Measurements from ENCODE around the gene GPR162. TPM values are rescaled to one million over a fixed set of nuclear protein-coding genes. Genes with fewer than 3 reads are reported as not detected.
A peak's percentile ranks its signal among the peaks of the same experiment; 100 is the strongest.

Gene GPR162
- 1.0 and 1.2 TPM in 2 replicates for total RNA-seq

- no peak for TF ChIP-seq CTCF (conservative IDR thresholded peaks at IDR 0.05; ENCODE audit: low read depth, low read length)
- peak within 1 kb of the TSS; percentile 44 for H3K4me3 ChIP-seq (ENCODE audit: low read depth, low read length)
- DNase-seq (ENCODE audit: low read depth): no peak
Observed at GRCh38 chr12:6821591-6822425, at the start of gene GPR162. TSS of gene GPR162 (plus strand) at chr12:6821821. CDS start at chr12:6823899, 2,078 bp downstream.

- no peak within 1 kb of the TSS for H3K4me3 ChIP-seq (ENCODE audit: low read depth, low read length)
- no peak for TF ChIP-seq CTCF (conservative IDR thresholded peaks at IDR 0.05; ENCODE audit: low read depth, low read length)
- DNase-seq (ENCODE audit: low read depth): no peak
Observed at GRCh38 chr12:6772331-6772695, 49.3 kb upstream of the GPR162 start, which contains the start of gene LAG3. TSS of gene LAG3 (plus strand) at chr12:6772520. CDS start at chr12:6772853, 333 bp downstream.

GRCh38 chr12:6772726-6773589, 48.7 kb upstream of the GPR162 start:
- no peak overlapping the region for H3K4me3 ChIP-seq (ENCODE audit: low read depth, low read length)
- no peak for DNase-seq (ENCODE audit: low read depth)
- TF ChIP-seq CTCF (conservative IDR thresholded peaks at IDR 0.05; ENCODE audit: low read depth, low read length): no peak

GRCh38 chr12:6773590-6774351, 47.9 kb upstream of the GPR162 start:
- TF ChIP-seq CTCF (conservative IDR thresholded peaks at IDR 0.05; ENCODE audit: low read depth, low read length): no peak
- no peak overlapping the region for H3K4me3 ChIP-seq (ENCODE audit: low read depth, low read length)

GRCh38 chr12:6774499-6775062, 47.0 kb upstream of the GPR162 start:
- no peak overlapping the region for H3K4me3 ChIP-seq (ENCODE audit: low read depth, low read length)
- no peak for DNase-seq (ENCODE audit: low read depth)
- TF ChIP-seq CTCF (conservative IDR thresholded peaks at IDR 0.05; ENCODE audit: low read depth, low read length): no peak

More at GRCh38 chr12:6773590-6774351, 47.9 kb upstream of the GPR162 start:
- no peak for DNase-seq (ENCODE audit: low read depth)
